ENCODE measurements around the gene WSCD2. TPM values are rescaled to one million over a fixed set of nuclear protein-coding genes. Genes with fewer than 3 reads are reported as not detected.

Gene WSCD2
- total RNA-seq, 1 experiment from 2014 or later, result not detected

DNA sequence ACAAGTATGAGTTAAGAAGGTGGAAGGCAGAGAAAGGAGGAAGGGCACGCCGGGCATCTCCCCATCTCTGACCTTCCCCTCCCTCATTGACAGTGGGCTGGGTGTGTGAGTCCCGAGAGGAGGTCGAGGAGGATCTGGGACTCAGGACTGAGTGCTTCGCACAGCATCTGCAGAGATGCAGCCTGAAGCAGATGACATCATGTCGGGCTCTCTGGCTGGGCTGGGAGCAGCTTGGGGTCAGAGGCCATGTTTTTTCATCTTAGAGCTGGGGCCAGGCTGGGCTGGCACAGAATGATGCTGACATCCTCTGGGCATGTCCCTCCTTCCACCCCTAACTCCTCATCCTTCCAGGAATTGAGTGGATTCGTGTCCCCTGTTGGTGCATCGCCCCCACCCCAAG, 166.6 kb downstream of the WSCD2 start:
- H3K4me3 Mint-ChIP-seq (ENCODE audit: unreplicated experiment), result no peak overlapping the region
- H3K27ac Mint-ChIP-seq (ENCODE audit: low read depth, unreplicated experiment), result no peak overlapping the region
- CTCF ChIA-PET, result interaction anchor here (0.7 kb wide), 1 partner anchor 8 kb away, joined by 3 read pairs; no protein-coding TSS in a partner anchor

DNA sequence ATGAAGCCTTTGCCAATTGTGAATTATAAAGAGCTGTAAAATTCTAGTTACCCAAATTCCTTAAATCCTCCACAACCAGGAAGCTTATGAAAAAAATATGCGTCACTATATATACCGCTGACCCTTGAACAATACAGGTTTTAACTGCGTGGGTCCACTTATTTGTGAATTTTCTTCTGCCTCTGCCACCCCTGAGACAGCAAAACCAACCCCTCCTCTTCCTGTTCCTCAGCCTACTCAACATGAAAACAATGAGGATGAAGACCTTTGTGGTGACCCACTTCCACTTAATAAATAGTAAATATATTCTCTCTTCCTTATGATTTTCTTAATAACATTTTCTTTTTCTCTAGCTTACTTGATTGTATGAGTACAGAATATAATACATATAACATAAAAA, 167.9 kb downstream of the WSCD2 start:
- TF ChIP-seq, protein P1, sequence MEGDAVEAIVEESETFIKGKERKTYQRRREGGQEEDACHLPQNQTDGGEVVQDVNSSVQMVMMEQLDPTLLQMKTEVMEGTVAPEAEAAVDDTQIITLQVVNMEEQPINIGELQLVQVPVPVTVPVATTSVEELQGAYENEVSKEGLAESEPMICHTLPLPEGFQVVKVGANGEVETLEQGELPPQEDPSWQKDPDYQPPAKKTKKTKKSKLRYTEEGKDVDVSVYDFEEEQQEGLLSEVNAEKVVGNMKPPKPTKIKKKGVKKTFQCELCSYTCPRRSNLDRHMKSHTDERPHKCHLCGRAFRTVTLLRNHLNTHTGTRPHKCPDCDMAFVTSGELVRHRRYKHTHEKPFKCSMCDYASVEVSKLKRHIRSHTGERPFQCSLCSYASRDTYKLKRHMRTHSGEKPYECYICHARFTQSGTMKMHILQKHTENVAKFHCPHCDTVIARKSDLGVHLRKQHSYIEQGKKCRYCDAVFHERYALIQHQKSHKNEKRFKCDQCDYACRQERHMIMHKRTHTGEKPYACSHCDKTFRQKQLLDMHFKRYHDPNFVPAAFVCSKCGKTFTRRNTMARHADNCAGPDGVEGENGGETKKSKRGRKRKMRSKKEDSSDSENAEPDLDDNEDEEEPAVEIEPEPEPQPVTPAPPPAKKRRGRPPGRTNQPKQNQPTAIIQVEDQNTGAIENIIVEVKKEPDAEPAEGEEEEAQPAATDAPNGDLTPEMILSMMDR (IDR thresholded peaks at IDR 0.05; ENCODE audit: unreplicated experiment), result no peak
- peaks cover 7% of the 10 kb centered on the region for H3K9me3 Mint-ChIP-seq (ENCODE audit: unreplicated experiment)
- peaks cover 3% of the 10 kb centered on the region for H3K4me1 Mint-ChIP-seq (ENCODE audit: insufficient read depth, unreplicated experiment)
- intact Hi-C loops (cut with micrococcal nuclease), result no loop called here
- POLR2A ChIA-PET, result interaction anchor here (0.6 kb wide), 1 partner anchor 58 kb away, joined by 5 read pairs; no protein-coding TSS in a partner anchor
- CTCF ChIA-PET, result interaction anchor here (0.6 to 0.7 kb wide), 2 partner anchors 63 to 123 kb away, joined by 4 read pairs; no protein-coding TSS in a partner anchor
- H3K4me3 Mint-ChIP-seq (ENCODE audit: unreplicated experiment), result no peak overlapping the region
- DNase-seq (ENCODE audit: unreplicated experiment), result no peak
- BruUV-seq (replicated peaks), result no TSS peak
- peaks cover 41% of the 10 kb centered on the region for H3K27me3 Mint-ChIP-seq (ENCODE audit: insufficient read depth, unreplicated experiment)
- H3K36me3 Mint-ChIP-seq (ENCODE audit: insufficient read depth, unreplicated experiment), result no peaks in the 10 kb centered on the region
- no peak overlapping the region for H3K27ac Mint-ChIP-seq (ENCODE audit: low read depth, unreplicated experiment)

More for the DNA sequence above, 166.6 kb downstream of the WSCD2 start:
- no peaks in the 10 kb centered on the region for H3K4me1 Mint-ChIP-seq (ENCODE audit: insufficient read depth, unreplicated experiment)
- intact Hi-C loops (cut with micrococcal nuclease), result no loop called here
- DNase-seq (ENCODE audit: unreplicated experiment), result no peak
- no peaks in the 10 kb centered on the region for H3K36me3 Mint-ChIP-seq (ENCODE audit: insufficient read depth, unreplicated experiment)
- BruUV-seq (replicated peaks), result no TSS peak
- POLR2A ChIA-PET, result no interaction called here
- H3K27me3 Mint-ChIP-seq (ENCODE audit: insufficient read depth, unreplicated experiment), result peaks cover 51% of the 10 kb centered on the region
- TF ChIP-seq, protein P1 (IDR thresholded peaks at IDR 0.05; ENCODE audit: unreplicated experiment), result no peak
- peaks cover 7% of the 10 kb centered on the region for H3K9me3 Mint-ChIP-seq (ENCODE audit: unreplicated experiment)

DNA sequence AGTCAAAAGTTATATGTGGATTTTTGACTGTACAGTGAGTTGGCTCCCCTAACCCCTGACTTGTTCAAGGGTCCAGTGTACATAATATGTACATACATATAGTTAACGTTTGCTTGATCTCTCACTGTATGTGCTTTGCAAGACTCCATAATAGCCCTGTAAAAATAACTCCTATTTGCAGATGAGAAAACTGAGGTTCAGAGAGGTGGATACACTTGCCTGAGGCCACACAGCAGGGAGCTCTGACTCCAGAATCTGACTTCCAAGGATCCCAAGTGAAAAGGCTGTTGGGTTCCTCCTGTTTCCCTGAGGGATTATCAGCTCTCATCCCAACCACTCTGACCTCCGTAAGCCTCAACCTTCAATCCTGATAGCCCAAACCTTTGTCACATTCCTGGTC, 168.3 kb downstream of the WSCD2 start:
- BruUV-seq (replicated peaks), result no TSS peak
- no peak overlapping the region for H3K4me3 Mint-ChIP-seq (ENCODE audit: unreplicated experiment)
- peaks cover 36% of the 10 kb centered on the region for H3K27me3 Mint-ChIP-seq (ENCODE audit: insufficient read depth, unreplicated experiment)
- ChIA-PET POLR2A (interaction anchor here (0.6 kb wide), 1 partner anchor 57 kb away, joined by 5 read pairs; no protein-coding TSS in a partner anchor), CTCF (no interaction called here)
- intact Hi-C loops (cut with micrococcal nuclease), result no loop called here
- H3K9me3 Mint-ChIP-seq (ENCODE audit: unreplicated experiment), result peaks cover 3% of the 10 kb centered on the region
- TF ChIP-seq, protein P1 (IDR thresholded peaks at IDR 0.05; ENCODE audit: unreplicated experiment), result no peak
- H3K36me3 Mint-ChIP-seq (ENCODE audit: insufficient read depth, unreplicated experiment), result no peaks in the 10 kb centered on the region
- no peak for DNase-seq (ENCODE audit: unreplicated experiment)
- peaks cover 8% of the 10 kb centered on the region for H3K4me1 Mint-ChIP-seq (ENCODE audit: insufficient read depth, unreplicated experiment)
- no peak overlapping the region for H3K27ac Mint-ChIP-seq (ENCODE audit: low read depth, unreplicated experiment)

DNA sequence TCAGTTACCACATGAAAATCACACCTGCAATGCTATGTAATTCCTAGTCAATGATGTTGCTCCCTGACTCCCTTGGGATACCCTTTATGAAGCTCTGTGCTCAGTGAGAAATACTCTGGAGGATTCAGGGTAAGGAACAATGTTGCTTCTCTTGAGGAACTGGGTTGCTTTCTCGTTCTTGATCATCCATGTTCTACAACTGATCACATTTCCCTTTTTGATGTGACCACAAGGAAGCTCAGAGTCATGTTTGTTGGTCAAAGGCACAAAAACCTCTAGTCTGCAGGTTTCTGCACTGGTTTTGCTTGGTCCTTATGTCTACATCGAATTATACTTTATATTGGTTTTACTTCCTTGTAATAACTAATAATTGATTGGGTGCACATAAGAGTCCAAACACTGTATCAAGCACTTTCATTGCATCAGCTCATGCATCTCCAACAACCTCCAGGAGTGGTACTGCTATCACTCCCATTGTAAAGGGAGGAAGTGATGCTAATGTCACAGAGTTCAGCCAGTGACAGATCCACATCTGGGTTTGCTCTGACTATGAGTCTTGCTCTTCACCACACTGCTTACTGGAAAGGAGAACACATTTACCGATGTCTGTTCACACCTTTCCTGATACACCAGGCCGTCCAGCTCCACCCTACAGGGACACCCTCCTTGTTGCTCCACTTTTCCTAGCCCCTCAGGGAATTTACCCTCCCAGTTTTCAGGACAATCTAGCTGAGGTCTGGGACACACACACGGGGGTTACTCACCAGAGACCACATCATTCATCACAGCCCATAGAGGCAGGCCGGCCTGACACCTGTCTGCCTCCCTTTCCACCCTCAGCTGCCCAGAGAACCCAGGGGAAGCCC, 169.0 kb downstream of the WSCD2 start:
- no peaks in the 10 kb centered on the region for H3K9me3 Mint-ChIP-seq (ENCODE audit: unreplicated experiment)
- no peaks in the 10 kb centered on the region for H3K36me3 Mint-ChIP-seq (ENCODE audit: insufficient read depth, unreplicated experiment)
- H3K27ac Mint-ChIP-seq (ENCODE audit: low read depth, unreplicated experiment), result no peak overlapping the region
- CTCF ChIA-PET, result no interaction called here
- no TSS peak for BruUV-seq (replicated peaks)
- H3K4me1 Mint-ChIP-seq (ENCODE audit: insufficient read depth, unreplicated experiment), result peaks cover 13% of the 10 kb centered on the region
- intact Hi-C loops (cut with micrococcal nuclease), result no loop called here
- TF ChIP-seq, protein P1 (IDR thresholded peaks at IDR 0.05; ENCODE audit: unreplicated experiment), result no peak
- peaks cover 33% of the 10 kb centered on the region for H3K27me3 Mint-ChIP-seq (ENCODE audit: insufficient read depth, unreplicated experiment)
- no peak for DNase-seq (ENCODE audit: unreplicated experiment)
- POLR2A ChIA-PET, result no interaction called here
- no peak overlapping the region for H3K4me3 Mint-ChIP-seq (ENCODE audit: unreplicated experiment)

All from MCF 10A (cell line).